Stimulated activated CD8-positive, alpha-beta memory T cell treated with anti-CD3 and anti-CD28 coated beads, Interleukin-12 subunit alpha, Interleukin-12 subunit beta, amount 100 ng/mL, for 1 hour (primary cell): ENCODE results near the gene FSTL3.
A peak's percentile ranks its signal among the peaks of the same experiment; 100 is the strongest.
"Not testable (repeated sequence)": the region's sequence is repeated elsewhere in the genome, so short reads cannot be mapped to it uniquely, and the experiment has no call there.

Source experiments
- DNase-seq: peaks from one replicate; pipeline ENCODE4 v3.0.0-alpha.2; 2020; ENCODE audit warnings: low read depth

Gene FSTL3

GRCh38 chr19:682678-683320 is 6.6 kb downstream of the FSTL3 start:
- DNase-seq, result no peak

- DNase-seq, result no peak
These were observed 9.3 kb downstream of the FSTL3 start for GRCh38 chr19:685454-685931.

DNA sequence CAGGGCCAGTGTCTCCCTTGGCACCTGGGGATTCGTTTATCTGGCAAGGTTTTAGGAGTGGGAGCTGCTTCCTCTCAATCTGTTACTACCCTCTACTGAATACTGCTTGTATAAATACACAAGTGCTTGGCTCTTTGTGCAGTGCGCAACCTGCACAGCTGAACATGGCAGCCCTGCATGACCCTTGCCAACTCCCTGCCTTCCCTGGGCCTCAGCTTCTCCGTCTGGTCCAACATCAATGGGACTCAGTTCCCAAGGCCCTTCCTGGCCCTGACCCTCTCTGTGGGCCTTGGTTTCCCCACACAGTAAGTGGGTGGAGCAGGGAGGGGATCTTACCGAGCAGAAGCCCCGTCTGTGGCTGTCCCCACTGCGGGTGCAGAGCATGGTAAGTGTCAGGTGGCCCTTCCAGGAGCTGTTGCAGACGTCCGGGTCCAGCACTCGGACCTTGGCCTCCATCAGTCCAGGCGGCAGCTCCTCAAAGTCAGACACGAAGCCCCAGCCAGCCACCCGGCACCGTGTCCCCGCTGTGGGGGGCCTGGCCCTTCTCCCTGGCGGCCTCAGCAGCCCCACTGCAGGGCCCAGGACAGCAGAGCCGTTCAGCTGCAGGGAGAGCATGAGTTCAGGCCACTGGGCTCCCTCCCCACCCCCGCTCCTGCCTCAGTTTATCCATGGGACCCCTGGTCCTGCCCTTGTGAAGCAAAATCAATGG is 10.6 kb downstream of the FSTL3 start:
- no peak for DNase-seq

GRCh38 chr19:687569-688166 is 11.5 kb downstream of the FSTL3 start:
- no peak for DNase-seq

- no peak for DNase-seq
These were observed 12.0 kb downstream of the FSTL3 start for GRCh38 chr19:688214-688613.

DNA sequence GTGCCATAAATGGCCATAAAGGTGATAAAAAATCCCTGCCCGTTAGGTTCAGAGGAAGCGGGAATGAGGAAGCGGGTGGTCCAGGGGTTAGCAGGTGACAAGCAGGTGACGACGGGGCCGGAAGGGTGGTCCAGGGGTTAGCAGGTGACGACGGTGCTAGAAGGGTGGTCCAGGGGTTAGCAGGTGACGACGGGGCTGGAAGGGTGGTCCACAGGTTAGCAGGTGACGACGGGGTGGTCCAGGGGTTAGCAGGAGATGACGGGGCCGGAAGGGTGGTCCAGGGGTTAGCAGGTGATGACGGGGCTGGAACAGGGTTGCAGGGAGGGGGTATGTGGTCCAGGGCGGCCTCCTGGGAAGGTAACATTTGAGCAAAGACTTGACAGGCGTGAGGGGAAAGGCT is 12.8 kb downstream of the FSTL3 start:
- no peak for DNase-seq

- no peak for DNase-seq
These were observed 14.0 kb downstream of the FSTL3 start for GRCh38 chr19:690203-690602.

DNA sequence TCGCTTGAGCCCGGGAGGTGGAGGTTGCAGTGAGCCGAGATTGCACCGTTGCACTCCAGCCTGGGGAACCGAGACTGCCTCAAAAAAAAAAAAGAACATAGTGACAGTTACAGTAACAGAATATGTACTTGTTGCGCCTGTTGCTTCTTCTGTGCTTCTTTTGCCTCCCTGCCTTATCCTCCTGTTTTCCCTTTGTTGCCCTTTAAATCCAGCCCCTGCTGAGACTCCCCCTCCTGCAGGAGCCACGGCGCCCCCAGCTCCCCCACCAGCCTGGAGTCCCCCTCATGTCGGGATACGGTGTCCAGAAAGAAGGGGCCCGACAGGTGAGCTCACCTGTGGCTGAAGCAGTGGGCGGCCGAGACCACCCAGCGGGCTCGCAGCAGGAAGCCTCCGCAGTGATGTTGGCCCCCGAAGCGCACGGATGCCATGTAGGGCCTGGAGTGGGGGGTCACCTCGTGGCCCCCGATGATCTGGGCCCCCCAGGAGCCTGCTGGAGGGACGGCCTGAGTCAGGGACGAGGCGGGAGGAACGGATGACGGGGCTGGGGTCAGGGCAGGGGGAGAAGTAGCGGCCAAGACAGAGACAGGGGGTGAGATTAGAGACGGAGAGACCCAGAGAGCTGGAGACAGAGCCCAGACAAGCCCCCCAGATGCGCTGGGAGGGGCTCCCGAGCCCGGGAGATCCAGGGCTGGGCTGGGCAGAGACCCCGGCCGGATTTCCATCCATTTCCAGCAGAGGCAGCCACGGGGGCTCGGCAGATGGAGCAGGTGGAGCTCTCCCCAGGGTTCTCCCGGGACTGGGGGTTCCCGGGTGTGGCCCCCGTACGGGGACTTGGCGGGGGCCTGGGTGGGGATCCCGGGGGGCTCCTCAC is 18.5 kb downstream of the FSTL3 start:
- no peak for DNase-seq

GRCh38 chr19:695352-695949 is 19.3 kb downstream of the FSTL3 start, which contains the start of gene PRSS57:
Gene PRSS57, minus strand, starts transcription at chr19:695452. Its CDS starts 22 bp downstream, at chr19:695430.
- no peak for DNase-seq

DNA sequence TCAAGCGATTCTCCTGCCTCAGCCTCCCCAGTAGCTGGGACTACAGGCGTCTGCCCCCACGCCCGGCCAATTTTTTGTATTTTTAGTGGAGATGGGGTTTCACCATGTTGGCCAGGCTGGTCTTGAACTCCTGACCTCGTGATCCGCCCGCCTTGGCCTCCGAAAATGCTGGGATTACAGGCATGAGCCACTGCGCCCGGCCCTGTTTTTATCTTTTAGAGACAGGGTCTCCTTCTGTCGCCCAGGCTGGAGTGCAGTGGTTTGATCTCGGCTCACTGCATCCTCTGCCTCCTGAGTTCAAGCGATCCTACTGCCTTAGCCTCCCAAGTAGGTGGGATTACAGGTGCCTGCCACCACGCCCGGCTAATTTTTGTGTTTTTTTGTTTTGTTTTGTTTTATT is 22.3 kb downstream of the FSTL3 start:
- not testable (repeated sequence) for DNase-seq

DNA sequence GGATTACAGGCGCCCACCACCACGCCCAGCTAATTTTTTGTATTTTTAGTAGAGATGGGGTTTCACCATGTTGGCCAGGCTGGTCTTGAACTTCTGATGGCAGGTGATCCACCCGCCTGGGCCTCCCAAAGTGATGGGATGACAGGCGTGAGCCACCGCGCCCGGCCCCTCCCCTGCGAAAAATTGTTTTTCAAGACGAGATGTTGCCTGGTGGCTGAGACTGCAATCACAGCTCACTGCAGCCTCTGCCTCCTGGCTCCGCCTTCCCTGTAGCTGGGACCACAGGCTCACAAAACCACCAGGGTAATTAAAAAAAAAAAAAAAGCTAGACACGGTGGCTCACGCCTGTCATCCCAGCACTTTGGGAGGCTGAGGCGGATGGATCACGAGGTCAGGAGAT is 23.7 kb downstream of the FSTL3 start:
- DNase-seq, result not testable (repeated sequence)

- not testable (repeated sequence) for DNase-seq
These were observed 26.7 kb downstream of the FSTL3 start for GRCh38 chr19:702847-703246.

DNA sequence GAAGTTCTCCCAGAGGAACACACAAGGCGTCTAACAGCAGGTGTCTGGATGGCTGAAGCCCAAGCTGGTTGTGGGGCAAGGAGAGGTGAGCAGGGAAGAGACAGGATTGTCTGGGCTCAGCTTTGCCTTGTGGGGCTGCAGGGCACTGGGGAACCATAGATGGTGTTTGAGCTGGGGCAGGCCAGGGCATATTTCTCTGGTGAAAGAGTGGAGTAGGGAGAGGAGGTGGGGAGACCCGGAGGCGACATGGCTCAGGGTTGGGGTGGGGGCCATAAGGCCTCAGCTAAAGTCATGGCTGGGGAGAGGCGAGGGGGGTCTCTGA is 27.1 kb downstream of the FSTL3 start:
- DNase-seq, result no peak

- peak; percentile 36 for DNase-seq
These were observed 27.7 kb downstream of the FSTL3 start for GRCh38 chr19:703651-704446.

GRCh38 chr19:704447-704741 is 28.2 kb downstream of the FSTL3 start:
- DNase-seq, result no peak

- no peak for DNase-seq
These were observed 32.3 kb downstream of the FSTL3 start, which contains the start of gene PALM for GRCh38 chr19:708154-709143. Gene PALM, plus strand, starts transcription at chr19:708935. Its CDS starts 212 bp downstream, at chr19:709147.

GRCh38 chr19:709196-709964 is 33.2 kb downstream of the FSTL3 start:
- no peak for DNase-seq

- no peak for DNase-seq
These were observed 33.9 kb downstream of the FSTL3 start for GRCh38 chr19:709965-710571.

DNA sequence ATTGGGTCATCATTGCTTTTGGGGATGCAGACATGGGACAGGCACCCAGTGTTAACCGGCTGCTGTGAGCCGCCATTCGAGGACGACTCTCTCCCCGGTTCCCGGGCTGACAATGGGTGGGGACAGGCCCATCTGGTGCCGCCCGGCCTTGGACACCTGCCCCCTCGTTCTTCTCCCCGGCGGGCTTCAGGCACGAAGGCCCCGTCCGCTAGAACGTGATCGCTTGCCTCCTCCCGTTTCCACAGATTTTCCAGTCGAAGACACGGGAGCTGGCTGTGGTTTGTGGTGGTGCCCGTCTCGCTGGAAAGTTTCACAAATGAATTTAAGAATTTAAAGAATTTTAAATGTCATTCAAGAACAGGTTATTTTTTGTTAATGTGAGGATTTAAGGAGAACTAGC is 34.6 kb downstream of the FSTL3 start:
- no peak for DNase-seq
